ENCODE measurements around the gene SETX. TPM values are rescaled to one million over a fixed set of nuclear protein-coding genes. Genes with fewer than 3 reads are reported as not detected.

SETX gene
- total RNA-seq, 1 donor from 2014 or later: 47.5 TPM

DNA sequence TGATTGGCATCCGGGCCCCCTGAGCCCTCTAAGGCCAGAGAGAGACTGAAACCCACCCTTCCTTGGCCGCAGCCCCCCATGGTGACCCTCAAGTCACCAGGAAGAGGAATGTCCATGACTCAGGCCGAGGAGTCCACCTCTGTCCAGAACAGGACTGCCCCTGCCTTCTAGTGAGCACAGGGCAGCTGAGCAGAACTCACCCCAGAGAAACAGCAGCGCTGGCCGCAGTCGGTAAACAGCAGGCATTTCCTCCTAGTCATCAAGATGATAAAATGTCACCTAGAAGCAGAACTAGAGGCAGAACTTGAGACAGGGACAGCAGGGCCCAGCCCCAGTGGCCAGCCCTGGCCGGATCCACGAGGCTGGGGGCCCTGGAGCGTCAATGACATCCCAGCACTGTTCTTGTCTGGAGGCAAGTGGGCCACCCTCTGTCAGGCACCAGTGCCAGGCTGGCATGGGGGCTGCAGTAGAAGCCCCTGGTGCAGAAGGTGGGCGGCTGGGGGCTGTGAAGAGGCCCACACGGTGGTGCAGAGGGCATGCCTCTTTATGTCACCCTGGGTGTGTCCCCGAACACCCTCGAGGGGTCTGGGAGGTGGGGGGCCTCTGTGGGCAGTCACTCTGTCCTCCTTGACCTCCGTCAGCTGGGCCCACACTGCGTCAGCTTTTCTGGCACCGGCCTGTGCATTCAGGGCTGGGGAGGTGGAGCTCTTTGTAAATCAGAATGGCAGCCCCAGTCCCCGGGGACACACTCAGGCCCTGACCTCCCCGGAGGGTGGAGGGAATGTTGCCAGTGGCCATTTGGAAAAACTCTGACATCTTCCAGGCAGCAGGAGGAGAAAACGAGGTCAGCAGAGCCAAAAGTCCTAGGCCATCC is 110.0 kb downstream of the SETX start:
- Histone ChIP-seq H3K9me3 (ENCODE audit: control insufficient read depth in 3 of 3, low read length in 3 of 3) (no peaks in the 10 kb centered on the region), H3K9ac (ENCODE audit: low read depth in 1 of 3, low read length in 3 of 3) (no peak overlapping the region), H3K4me3 (ENCODE audit: low read length in 3 of 3) (no peak overlapping the region), H3K27me3 (ENCODE audit: control insufficient read depth in 3 of 3, insufficient read depth in 3 of 3, low read length in 3 of 3) (peaks cover 23 to 40% (median 28%) of the 10 kb centered on the region in 3 donors), H3K27ac (ENCODE audit: low read depth, low read length) (no peak overlapping the region), H3K36me3 (ENCODE audit: control insufficient read depth in 3 of 3, insufficient read depth in 3 of 3, low read length in 3 of 3) (no peaks in the 10 kb centered on the region), H3K4me1 (ENCODE audit: control insufficient read depth in 3 of 3, insufficient read depth in 3 of 3, low read length in 3 of 3) (peaks cover 0 to 16% (median 15%) of the 10 kb centered on the region in 3 donors)

DNA sequence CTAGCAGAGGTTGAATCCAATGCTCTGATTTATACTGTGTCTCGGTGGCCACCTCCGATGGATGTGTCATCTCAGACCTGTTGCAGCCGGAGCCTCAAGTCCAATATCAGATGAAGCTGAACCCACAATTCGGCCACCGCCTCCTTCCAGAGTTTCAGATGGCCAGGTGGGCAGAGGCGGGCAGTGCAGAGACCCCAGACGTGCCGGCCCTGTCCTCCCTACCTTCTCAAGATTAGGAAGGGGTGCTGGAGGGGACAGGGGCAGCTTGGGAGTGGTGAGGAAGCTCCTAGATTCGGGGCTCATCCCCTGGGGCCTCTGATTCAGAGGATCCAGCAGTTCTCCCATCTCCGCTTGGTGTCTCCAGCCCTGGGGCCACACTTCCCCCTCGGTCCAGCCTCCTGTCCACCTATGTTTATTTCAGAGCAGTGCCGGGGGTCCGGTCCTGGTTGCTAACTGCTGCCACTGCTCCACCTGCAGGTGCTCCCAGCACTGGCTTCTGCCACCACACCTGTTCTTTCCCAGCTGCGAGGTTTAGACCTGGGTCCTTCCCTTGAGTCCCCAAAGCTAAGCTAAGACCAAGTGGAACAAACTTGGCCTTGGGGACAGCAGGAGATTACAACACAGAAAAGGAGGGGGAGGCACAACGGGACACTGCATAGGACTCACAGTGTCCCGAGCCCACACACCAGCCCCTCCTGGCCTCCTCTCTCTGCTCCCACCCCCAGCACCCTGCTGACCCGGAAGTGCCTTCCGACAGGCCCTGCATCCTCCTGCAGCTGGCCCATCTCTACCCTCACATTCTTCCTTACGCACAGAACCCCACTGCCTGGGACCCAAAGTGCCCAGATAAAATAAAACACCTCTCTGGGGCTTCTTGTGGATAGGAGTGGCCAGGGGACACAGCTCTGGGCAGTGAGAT is 111.4 kb downstream of the SETX start:
- no peaks in the 10 kb centered on the region for H3K36me3 ChIP-seq (ENCODE audit: control insufficient read depth in 3 of 3, insufficient read depth in 3 of 3, low read length in 3 of 3)
- H3K27me3 ChIP-seq (ENCODE audit: control insufficient read depth in 3 of 3, insufficient read depth in 3 of 3, low read length in 3 of 3): peaks cover 25 to 45% (median 27%) of the 10 kb centered on the region in 3 donors
- no peak overlapping the region for H3K9ac ChIP-seq (ENCODE audit: low read depth in 1 of 3, low read length in 3 of 3)
- no peak overlapping the region for H3K4me3 ChIP-seq (ENCODE audit: low read length in 3 of 3)
- H3K27ac ChIP-seq (ENCODE audit: low read depth, low read length): no peak overlapping the region
- no peaks in the 10 kb centered on the region for H3K9me3 ChIP-seq (ENCODE audit: control insufficient read depth in 3 of 3, low read length in 3 of 3)
- H3K4me1 ChIP-seq (ENCODE audit: control insufficient read depth in 3 of 3, insufficient read depth in 3 of 3, low read length in 3 of 3): peaks cover 0 to 16% (median 15%) of the 10 kb centered on the region in 3 donors

DNA sequence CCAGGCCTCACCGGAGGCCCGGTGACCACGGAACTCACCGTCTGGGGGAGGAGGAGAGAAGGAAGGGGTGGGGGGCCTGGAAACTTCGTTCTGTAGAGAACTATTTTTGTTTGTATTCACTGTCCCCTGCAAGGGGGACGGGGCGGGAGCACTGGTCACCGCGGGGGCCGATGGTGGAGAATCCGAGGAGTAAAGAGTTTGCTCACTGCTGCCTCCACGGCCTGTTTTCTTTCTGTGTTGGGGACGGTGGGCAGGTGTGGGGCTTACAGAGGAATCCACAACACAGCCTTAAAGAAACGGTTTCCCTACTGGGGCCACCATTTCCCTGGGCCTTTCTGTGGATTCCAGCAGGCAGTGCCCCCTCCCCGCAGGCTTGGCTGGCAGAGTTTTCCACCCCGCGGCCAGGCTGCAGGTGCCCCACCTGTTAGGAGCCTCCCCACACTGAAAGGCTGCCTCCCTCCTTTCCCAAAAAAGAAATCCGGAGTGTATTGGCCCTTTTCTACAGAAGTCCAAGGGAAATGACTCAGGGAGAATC is 112.1 kb downstream of the SETX start:
- Histone ChIP-seq H3K27ac (ENCODE audit: low read depth, low read length) (no peak overlapping the region), H3K4me3 (ENCODE audit: low read length in 3 of 3) (peak overlapping the region; percentile 51 to 70 (median 65)), H3K9ac (ENCODE audit: low read depth in 1 of 3, low read length in 3 of 3) (peak overlapping the region in 2 of 3 donors; percentile 14 to 64), H3K27me3 (ENCODE audit: control insufficient read depth in 3 of 3, insufficient read depth in 3 of 3, low read length in 3 of 3) (peaks cover 25 to 48% (median 27%) of the 10 kb centered on the region in 3 donors), H3K4me1 (ENCODE audit: control insufficient read depth in 3 of 3, insufficient read depth in 3 of 3, low read length in 3 of 3) (peaks cover 0 to 16% (median 15%) of the 10 kb centered on the region in 3 donors), H3K9me3 (ENCODE audit: control insufficient read depth in 3 of 3, low read length in 3 of 3) (no peaks in the 10 kb centered on the region), H3K36me3 (ENCODE audit: control insufficient read depth in 3 of 3, insufficient read depth in 3 of 3, low read length in 3 of 3) (no peaks in the 10 kb centered on the region)

- Histone ChIP-seq H3K9me3 (ENCODE audit: control insufficient read depth in 3 of 3, low read length in 3 of 3) (no peaks in the 10 kb centered on the region), H3K9ac (ENCODE audit: low read depth in 1 of 3, low read length in 3 of 3) (peak overlapping the region in 1 of 3 donors; percentile 64), H3K4me1 (ENCODE audit: control insufficient read depth in 3 of 3, insufficient read depth in 3 of 3, low read length in 3 of 3) (peaks cover 0 to 16% (median 15%) of the 10 kb centered on the region in 3 donors), H3K4me3 (ENCODE audit: low read length in 3 of 3) (peak overlapping the region; percentile 65 to 76 (median 75)), H3K36me3 (ENCODE audit: control insufficient read depth in 3 of 3, insufficient read depth in 3 of 3, low read length in 3 of 3) (no peaks in the 10 kb centered on the region), H3K27me3 (ENCODE audit: control insufficient read depth in 3 of 3, insufficient read depth in 3 of 3, low read length in 3 of 3) (peaks cover 25 to 52% (median 27%) of the 10 kb centered on the region in 3 donors), H3K27ac (ENCODE audit: low read depth, low read length) (no peak overlapping the region)
These were observed 112.8 kb downstream of the SETX start for GRCh38 chr9:132241840-132242620.

- peaks cover 0 to 20% (median 18%) of the 10 kb centered on the region in 3 donors for H3K4me1 ChIP-seq (ENCODE audit: control insufficient read depth in 3 of 3, insufficient read depth in 3 of 3, low read length in 3 of 3)
- peak overlapping the region; percentile 65 to 76 (median 75) for H3K4me3 ChIP-seq (ENCODE audit: low read length in 3 of 3)
- no peaks in the 10 kb centered on the region for H3K36me3 ChIP-seq (ENCODE audit: control insufficient read depth in 3 of 3, insufficient read depth in 3 of 3, low read length in 3 of 3)
- no peak overlapping the region for H3K27ac ChIP-seq (ENCODE audit: low read depth, low read length)
- H3K27me3 ChIP-seq (ENCODE audit: control insufficient read depth in 3 of 3, insufficient read depth in 3 of 3, low read length in 3 of 3): peaks cover 20 to 53% (median 23%) of the 10 kb centered on the region in 3 donors
- no peaks in the 10 kb centered on the region for H3K9me3 ChIP-seq (ENCODE audit: control insufficient read depth in 3 of 3, low read length in 3 of 3)
- peak overlapping the region in 1 of 3 donors; percentile 40 for H3K9ac ChIP-seq (ENCODE audit: low read depth in 1 of 3, low read length in 3 of 3)
These were observed 113.3 kb downstream of the SETX start for GRCh38 chr9:132241483-132241839.

GRCh38 chr9:132240841-132241482 is 113.8 kb downstream of the SETX start:
- Histone ChIP-seq H3K4me3 (ENCODE audit: low read length in 3 of 3) (peak overlapping the region; percentile 65 to 76 (median 75)), H3K9ac (ENCODE audit: low read depth in 1 of 3, low read length in 3 of 3) (peak overlapping the region in 1 of 3 donors; percentile 8), H3K27ac (ENCODE audit: low read depth, low read length) (no peak overlapping the region), H3K36me3 (ENCODE audit: control insufficient read depth in 3 of 3, insufficient read depth in 3 of 3, low read length in 3 of 3) (no peaks in the 10 kb centered on the region), H3K4me1 (ENCODE audit: control insufficient read depth in 3 of 3, insufficient read depth in 3 of 3, low read length in 3 of 3) (peaks cover 0 to 24% (median 22%) of the 10 kb centered on the region in 3 donors), H3K27me3 (ENCODE audit: control insufficient read depth in 3 of 3, insufficient read depth in 3 of 3, low read length in 3 of 3) (peaks cover 20 to 56% (median 21%) of the 10 kb centered on the region in 3 donors), H3K9me3 (ENCODE audit: control insufficient read depth in 3 of 3, low read length in 3 of 3) (no peaks in the 10 kb centered on the region)

DNA sequence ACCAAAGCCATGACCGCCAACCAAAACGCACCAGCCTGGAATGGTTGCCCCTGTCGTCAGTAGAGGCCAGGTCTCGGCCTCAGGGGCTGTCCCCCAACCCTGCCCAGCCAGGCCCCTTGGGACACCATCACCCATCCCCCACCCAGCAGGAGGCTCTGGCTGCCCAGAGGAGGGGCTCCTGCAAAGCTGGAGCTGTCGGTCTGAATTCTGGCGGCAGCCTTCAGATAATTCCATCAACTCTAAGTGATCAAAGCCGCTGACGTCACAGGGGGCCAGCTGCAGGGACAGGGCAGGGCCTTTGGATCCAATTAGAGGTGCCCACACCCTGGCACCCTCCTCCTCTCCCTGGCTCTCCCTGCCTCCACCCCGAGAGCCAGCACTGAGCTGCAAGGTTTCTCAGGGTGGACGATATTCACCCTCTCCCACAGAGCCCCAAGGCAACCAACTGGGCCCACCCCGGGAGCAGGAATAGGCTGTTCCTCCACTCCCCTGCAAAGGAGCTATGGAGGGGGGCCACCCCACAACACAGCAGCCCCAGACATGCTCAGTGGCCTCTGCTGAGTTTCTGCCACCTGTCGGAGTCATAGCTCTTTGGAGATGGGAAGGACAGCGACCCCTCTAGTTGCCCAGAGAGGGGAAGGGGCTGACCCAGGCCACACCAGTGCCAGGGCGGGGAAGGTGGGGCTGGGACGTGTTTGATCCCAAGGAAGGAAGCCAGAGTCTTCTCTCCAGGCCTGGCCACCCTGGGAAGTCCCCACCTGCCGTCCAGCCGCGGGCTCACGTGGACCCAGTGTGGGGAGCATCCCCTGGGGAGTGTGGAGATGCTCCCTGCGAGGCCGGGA is 114.6 kb downstream of the SETX start:
- H3K4me3 ChIP-seq (ENCODE audit: low read length in 3 of 3): peak overlapping the region in 2 of 3 donors; percentile 22 to 46
- H3K27ac ChIP-seq (ENCODE audit: low read depth, low read length): no peak overlapping the region
- H3K4me1 ChIP-seq (ENCODE audit: control insufficient read depth in 3 of 3, insufficient read depth in 3 of 3, low read length in 3 of 3): peaks cover 0 to 25% (median 19%) of the 10 kb centered on the region in 3 donors
- no peaks in the 10 kb centered on the region for H3K36me3 ChIP-seq (ENCODE audit: control insufficient read depth in 3 of 3, insufficient read depth in 3 of 3, low read length in 3 of 3)
- H3K9ac ChIP-seq (ENCODE audit: low read depth in 1 of 3, low read length in 3 of 3): peak overlapping the region in 1 of 3 donors; percentile 8
- H3K27me3 ChIP-seq (ENCODE audit: control insufficient read depth in 3 of 3, insufficient read depth in 3 of 3, low read length in 3 of 3): peaks cover 16 to 57% (median 16%) of the 10 kb centered on the region in 3 donors
- no peaks in the 10 kb centered on the region for H3K9me3 ChIP-seq (ENCODE audit: control insufficient read depth in 3 of 3, low read length in 3 of 3)

DNA sequence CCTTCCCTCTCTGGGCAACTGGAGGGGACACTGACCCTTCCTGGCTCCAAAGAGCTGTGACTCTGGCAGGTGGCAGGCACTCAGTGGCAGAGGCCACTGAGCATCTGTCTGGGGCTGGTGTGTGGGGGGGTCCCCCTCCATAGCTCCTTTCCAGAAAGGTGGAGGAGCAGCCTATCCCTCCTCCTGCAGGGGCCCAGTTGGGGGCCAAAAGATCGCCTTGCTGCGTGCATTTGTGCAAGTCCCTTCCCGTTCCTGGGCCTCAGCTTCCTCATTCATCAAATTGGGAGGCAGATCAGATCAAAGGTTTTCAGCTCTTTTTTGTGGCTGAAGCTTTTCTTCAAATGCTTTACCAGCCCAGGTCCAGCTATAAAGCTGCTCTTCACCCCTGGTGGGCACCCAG is 115.3 kb downstream of the SETX start:
- no peaks in the 10 kb centered on the region for H3K9me3 ChIP-seq (ENCODE audit: control insufficient read depth in 3 of 3, low read length in 3 of 3)
- peaks cover 11 to 60% (median 13%) of the 10 kb centered on the region in 3 donors for H3K27me3 ChIP-seq (ENCODE audit: control insufficient read depth in 3 of 3, insufficient read depth in 3 of 3, low read length in 3 of 3)
- no peaks in the 10 kb centered on the region for H3K36me3 ChIP-seq (ENCODE audit: control insufficient read depth in 3 of 3, insufficient read depth in 3 of 3, low read length in 3 of 3)
- no peak overlapping the region for H3K4me3 ChIP-seq (ENCODE audit: low read length in 3 of 3)
- no peak overlapping the region for H3K27ac ChIP-seq (ENCODE audit: low read depth, low read length)
- peaks cover 0 to 25% (median 18%) of the 10 kb centered on the region in 3 donors for H3K4me1 ChIP-seq (ENCODE audit: control insufficient read depth in 3 of 3, insufficient read depth in 3 of 3, low read length in 3 of 3)
- H3K9ac ChIP-seq (ENCODE audit: low read depth in 1 of 3, low read length in 3 of 3): no peak overlapping the region

Measured in skeletal muscle tissue (tissue), 4 donors.